ENCODE data around the gene SORCS3.

GRCh38 chr10:104642658-104643302, 1.7 kb downstream of the SORCS3 start:
- no peak for TF ChIP-seq POLR2AphosphoS5 (IDR thresholded peaks at IDR 0.05; ENCODE audit: low read depth, low read length)
- TF ChIP-seq TAF1 (IDR thresholded peaks at IDR 0.05; ENCODE audit: low read depth, low read length) = no peak
